Neural cell (in vitro differentiated cells): ENCODE data around the gene FOXK2. TPM values are rescaled to one million over a fixed set of nuclear protein-coding genes. Genes with fewer than 3 reads are reported as not detected.

Experiments
- H2AFZ ChIP-seq: fragments of 200-600, 300-800 bp; sonication (generic), shearing (Covaris generic); 2 replicates; pipeline ENCODE4 v1.6.0; 2014; ENCODE audit warnings: low read depth, mild to moderate bottlenecking, antibody characterized with exemption, low read length, moderate library complexity
- H3F3A ChIP-seq: fragments of 200-600 bp; shearing (Covaris generic); 2 replicates; pipeline ENCODE4 v1.6.1; 2016; ENCODE audit warnings: mild to moderate bottlenecking, moderate library complexity, mixed read lengths, antibody characterized with exemption, low read length; ENCODE audit not compliant: insufficient read depth, poor library complexity, severe bottlenecking
- H3K27ac ChIP-seq: fragments of 200-600, 300-800 bp; sonication (generic), shearing (Covaris generic); 2 replicates; pipeline ENCODE4 v1.5.1; 2014; ENCODE audit warnings: mild to moderate bottlenecking, low read length, moderate library complexity
- H3K27me3 ChIP-seq: fragments of 300-800, 200-600 bp; sonication (generic), shearing (Covaris generic); 2 replicates; pipeline ENCODE4 v1.6.0; 2014; ENCODE audit warnings: mild to moderate bottlenecking, low read depth, low read length, moderate library complexity; ENCODE audit not compliant: insufficient read depth
- H3K36me3 ChIP-seq: fragments of 300-800, 200-600 bp; sonication (generic), shearing (Covaris generic); 2 replicates; pipeline ENCODE4 v1.5.1; 2014; ENCODE audit warnings: mild to moderate bottlenecking, antibody characterized with exemption, low read length, moderate library complexity; ENCODE audit not compliant: insufficient read depth
- H3K4me2 ChIP-seq: fragments of 300-800, 200-600 bp; sonication (generic), shearing (Covaris generic); 2 replicates; pipeline ENCODE4 v1.6.0; 2014; ENCODE audit warnings: mild to moderate bottlenecking, low read length
- H3K4me3 ChIP-seq: fragments of 300-800, 200-600 bp; sonication (generic), shearing (Covaris generic); 2 replicates; pipeline ENCODE4 v1.5.1; 2014; ENCODE audit warnings: mild to moderate bottlenecking, low read length, moderate library complexity
- H3K79me2 ChIP-seq: fragments of 200-600 bp; shearing (Covaris generic); replicated peaks from 2 replicates; pipeline ENCODE4 v1.6.0; 2014; ENCODE audit warnings: mild to moderate bottlenecking, low read length, moderate library complexity; ENCODE audit not compliant: insufficient read depth
- H3K9ac ChIP-seq: fragments of 300-800, 200-600 bp; sonication (generic), shearing (Covaris generic); 2 replicates; pipeline ENCODE4 v1.6.1; 2016; ENCODE audit warnings: mild to moderate bottlenecking, low read length, mixed read lengths
- H3K9me2 ChIP-seq: fragments of 200-600 bp; shearing (Covaris generic); 2 replicates; pipeline ENCODE4 v1.6.1; 2016; ENCODE audit warnings: mild to moderate bottlenecking, low read length, mixed read lengths; ENCODE audit not compliant: insufficient read depth
- H3K9me3 ChIP-seq: fragments of 200-600, 300-800 bp; sonication (generic), shearing (Covaris generic); 2 replicates; pipeline ENCODE4 v1.6.1; 2016; ENCODE audit warnings: mild to moderate bottlenecking, mixed run types, low read length, moderate library complexity, mixed read lengths
- H4K20me1 ChIP-seq: fragments of 200-600 bp; shearing (Covaris generic); 2 replicates; pipeline ENCODE4 v1.6.1; 2016; ENCODE audit warnings: mild to moderate bottlenecking, mixed run types; ENCODE audit not compliant: insufficient read depth
- EP300 ChIP-seq: fragments of 450-650 bp; conservative IDR thresholded peaks from 2 replicates; pipeline ENCODE4 v1.6.1; 2014; ENCODE audit warnings: antibody characterized with exemption, mild to moderate bottlenecking, moderate library complexity; ENCODE audit not compliant: poor library complexity, severe bottlenecking
- EZH2 ChIP-seq: fragments of 200-600, 300-800 bp; shearing (Covaris generic), sonication (generic); IDR thresholded peaks from 2 replicates; pipeline ENCODE4 v1.6.1; 2014; ENCODE audit warnings: antibody characterized with exemption, low read length, borderline replicate concordance, mild to moderate bottlenecking; ENCODE audit not compliant: insufficient read depth, poor library complexity, severe bottlenecking
- MXI1 ChIP-seq: fragments of 450-650 bp; conservative IDR thresholded peaks from 2 replicates; pipeline ENCODE4 v1.6.1; 2014; ENCODE audit warnings: antibody characterized with exemption, mild to moderate bottlenecking; ENCODE audit not compliant: poor library complexity, severe bottlenecking
- POLR2AphosphoS5 ChIP-seq: IDR thresholded peaks from 2 replicates; pipeline ENCODE4 v1.6.1; 2012
- RAD21 ChIP-seq: fragments of 450-650 bp; conservative IDR thresholded peaks from 2 replicates; pipeline ENCODE4 v1.6.1; 2014; ENCODE audit warnings: antibody characterized with exemption, mild to moderate bottlenecking, moderate library complexity
- REST ChIP-seq: IDR thresholded peaks from 2 replicates; pipeline ENCODE4 v1.6.1; 2012; ENCODE audit warnings: borderline replicate concordance
- SMC3 ChIP-seq: fragments of 450-650 bp; conservative IDR thresholded peaks from 2 replicates; pipeline ENCODE4 v1.6.1; 2014; ENCODE audit warnings: antibody characterized with exemption, mild to moderate bottlenecking, moderate library complexity; ENCODE audit not compliant: poor library complexity
- TAF1 ChIP-seq: IDR thresholded peaks from 2 replicates; pipeline ENCODE4 v1.6.1; 2012; ENCODE audit warnings: low read depth
- polyA plus RNA-seq: library from polyadenylated mRNA; depleted of rRNA; stranded (reverse); fragments of >200 nt; gene quantifications from 2 replicates; pipeline ENCODE4 v1.2.3, GENCODE V29; 2014
- TF ChIP-seq, protein P1 (sequence below): fragments of 450-650 bp; IDR thresholded peaks from 2 replicates; pipeline ENCODE4 v1.5.1; 2014; ENCODE audit warnings: antibody characterized with exemption, mild to moderate bottlenecking, moderate library complexity; ENCODE audit not compliant: poor library complexity, severe bottlenecking

The FOXK2 gene
- polyA plus RNA-seq, 1 donor from 2014 or later: 24.4 TPM

DNA sequence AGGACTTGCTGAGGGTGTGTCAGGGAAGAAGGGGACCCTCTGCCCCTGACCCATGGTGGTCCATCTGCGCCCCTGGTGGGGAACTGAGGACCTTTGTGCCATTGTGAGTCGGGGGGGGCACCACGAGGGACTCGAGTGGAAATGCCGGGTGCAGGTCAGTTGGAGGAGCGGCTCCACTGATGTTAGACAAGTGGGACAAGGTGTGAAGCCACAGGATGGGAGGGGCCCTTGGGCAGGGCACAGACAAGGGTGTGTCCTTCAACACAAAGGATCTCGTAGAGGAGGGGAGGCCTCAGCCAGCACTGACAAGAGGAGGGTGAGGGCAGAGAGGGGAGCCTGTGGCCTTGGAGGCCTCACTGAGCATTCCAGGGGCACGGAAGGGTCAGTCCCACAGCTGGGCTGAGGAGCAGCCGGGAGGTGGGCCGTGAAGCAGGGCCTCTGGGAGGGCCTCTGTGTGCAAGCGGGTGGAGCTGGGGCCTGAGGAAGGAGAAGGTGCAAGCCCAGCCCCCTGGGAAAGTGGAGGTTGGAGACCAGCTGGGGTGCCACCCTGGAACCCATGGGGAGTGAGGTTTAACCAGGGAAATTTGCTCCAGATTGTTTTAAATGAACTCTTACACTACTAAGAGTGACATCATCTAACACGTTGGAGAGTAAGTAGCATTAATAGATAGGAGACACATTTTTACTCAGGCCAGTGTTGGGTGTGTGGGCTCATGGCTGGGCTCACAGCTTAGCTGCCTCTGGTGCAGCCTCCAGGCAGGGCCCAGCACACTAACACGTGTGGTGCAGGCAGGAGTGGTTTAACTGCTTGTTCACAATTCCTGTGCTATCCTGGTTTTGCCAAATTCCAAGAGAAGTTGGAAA lies 33.1 kb upstream of the FOXK2 start:
- H3K27ac ChIP-seq: no peak overlapping the region
- no peaks in the 10 kb centered on the region for H3K27me3 ChIP-seq
- H3K36me3 ChIP-seq: peaks cover 5% of the 10 kb centered on the region
- H3F3A ChIP-seq: no peaks in the 10 kb centered on the region
- no peaks in the 10 kb centered on the region for H3K79me2 ChIP-seq
- no peaks in the 10 kb centered on the region for H4K20me1 ChIP-seq
- no peak overlapping the region for H2AFZ ChIP-seq
- TF ChIP-seq REST (no peak), TAF1 (no peak), POLR2AphosphoS5 (no peak), SMC3 (no peak), EZH2 (no peak), RAD21 (no peak), EP300 (no peak), MXI1 (no peak)
- TF ChIP-seq, protein P1, sequence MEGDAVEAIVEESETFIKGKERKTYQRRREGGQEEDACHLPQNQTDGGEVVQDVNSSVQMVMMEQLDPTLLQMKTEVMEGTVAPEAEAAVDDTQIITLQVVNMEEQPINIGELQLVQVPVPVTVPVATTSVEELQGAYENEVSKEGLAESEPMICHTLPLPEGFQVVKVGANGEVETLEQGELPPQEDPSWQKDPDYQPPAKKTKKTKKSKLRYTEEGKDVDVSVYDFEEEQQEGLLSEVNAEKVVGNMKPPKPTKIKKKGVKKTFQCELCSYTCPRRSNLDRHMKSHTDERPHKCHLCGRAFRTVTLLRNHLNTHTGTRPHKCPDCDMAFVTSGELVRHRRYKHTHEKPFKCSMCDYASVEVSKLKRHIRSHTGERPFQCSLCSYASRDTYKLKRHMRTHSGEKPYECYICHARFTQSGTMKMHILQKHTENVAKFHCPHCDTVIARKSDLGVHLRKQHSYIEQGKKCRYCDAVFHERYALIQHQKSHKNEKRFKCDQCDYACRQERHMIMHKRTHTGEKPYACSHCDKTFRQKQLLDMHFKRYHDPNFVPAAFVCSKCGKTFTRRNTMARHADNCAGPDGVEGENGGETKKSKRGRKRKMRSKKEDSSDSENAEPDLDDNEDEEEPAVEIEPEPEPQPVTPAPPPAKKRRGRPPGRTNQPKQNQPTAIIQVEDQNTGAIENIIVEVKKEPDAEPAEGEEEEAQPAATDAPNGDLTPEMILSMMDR: no peak
- no peak overlapping the region for H3K9ac ChIP-seq
- no peaks in the 10 kb centered on the region for H3K9me3 ChIP-seq
- no peak overlapping the region for H3K4me2 ChIP-seq
- H3K9me2 ChIP-seq: no peaks in the 10 kb centered on the region
- H3K4me3 ChIP-seq: no peak overlapping the region

DNA sequence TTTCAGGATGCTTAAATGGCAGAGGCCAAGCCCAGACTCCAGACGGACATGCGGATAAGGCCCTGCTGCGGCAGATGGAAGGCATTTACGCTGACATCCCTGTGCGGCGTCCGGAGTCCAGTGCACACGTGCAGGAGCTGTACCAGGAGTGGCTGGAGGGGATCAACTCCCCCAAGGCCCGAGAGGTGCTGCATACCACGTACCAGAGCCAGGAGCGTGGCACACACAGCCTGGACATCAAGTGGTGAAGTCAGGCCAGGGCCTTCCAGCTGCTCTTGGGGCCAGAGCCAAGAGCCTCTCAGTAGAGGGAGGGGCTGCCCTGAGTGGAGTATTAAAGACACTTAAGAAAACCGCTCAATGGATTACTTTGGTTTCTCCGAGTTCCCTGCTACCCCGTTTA lies 31.6 kb upstream of the FOXK2 start:
- no peak for TF ChIP-seq RAD21
- no peak for TF ChIP-seq EP300
- TF ChIP-seq, protein P1: no peak
- no peak for TF ChIP-seq POLR2AphosphoS5
- TF ChIP-seq EZH2: no peak
- TF ChIP-seq SMC3: no peak
- TF ChIP-seq REST: no peak
- TF ChIP-seq MXI1: no peak
- no peak for TF ChIP-seq TAF1
- Histone ChIP-seq H3K9ac (no peak overlapping the region), H3K4me2 (no peak overlapping the region), H3K27ac (no peak overlapping the region), H3F3A (no peaks in the 10 kb centered on the region), H3K9me2 (no peaks in the 10 kb centered on the region), H3K27me3 (no peaks in the 10 kb centered on the region), H3K4me3 (no peak overlapping the region), H4K20me1 (no peaks in the 10 kb centered on the region), H2AFZ (no peak overlapping the region), H3K79me2 (no peaks in the 10 kb centered on the region), H3K9me3 (no peaks in the 10 kb centered on the region), H3K36me3 (peaks cover 5% of the 10 kb centered on the region)
